HepG2 (cell line): Measurements from ENCODE around the gene SEMA4C.

Source experiments
- CTCF ChIP-seq: sonication (generic); formaldehyde crosslinking; IDR thresholded peaks from 2 replicates; pipeline ENCODE4 v1.5.0; 2020; ENCODE audit warnings: mild to moderate bottlenecking, missing genetic modification reagents, moderate library complexity
- IRF2 ChIP-seq: IDR thresholded peaks from 2 replicates; pipeline ENCODE4 v1.6.1; 2018; ENCODE audit warnings: missing genetic modification reagents, missing compliant biosample characterization
- MAFF ChIP-seq: IDR thresholded peaks from 2 replicates; pipeline ENCODE4 v1.6.1; 2011; ENCODE audit warnings: low read depth, low read length, improper control_type of control experiment
- PHF8 ChIP-seq: sonication (generic); formaldehyde crosslinking; IDR thresholded peaks from 2 replicates; pipeline ENCODE4 v1.5.0; 2020; ENCODE audit warnings: missing genetic modification reagents
- SAFB2 ChIP-seq: sonication (generic); formaldehyde crosslinking; IDR thresholded peaks from 2 replicates; pipeline ENCODE4 v1.5.1; 2020; ENCODE audit warnings: missing genetic modification reagents, low read depth, mild to moderate bottlenecking, borderline replicate concordance
- SNRNP70 ChIP-seq: fragments of 200-400 bp; formaldehyde crosslinking; IDR thresholded peaks from 2 replicates; pipeline ENCODE4 v1.6.1; 2017; ENCODE audit warnings: mild to moderate bottlenecking, low read depth, low read length, moderate library complexity

DNA sequence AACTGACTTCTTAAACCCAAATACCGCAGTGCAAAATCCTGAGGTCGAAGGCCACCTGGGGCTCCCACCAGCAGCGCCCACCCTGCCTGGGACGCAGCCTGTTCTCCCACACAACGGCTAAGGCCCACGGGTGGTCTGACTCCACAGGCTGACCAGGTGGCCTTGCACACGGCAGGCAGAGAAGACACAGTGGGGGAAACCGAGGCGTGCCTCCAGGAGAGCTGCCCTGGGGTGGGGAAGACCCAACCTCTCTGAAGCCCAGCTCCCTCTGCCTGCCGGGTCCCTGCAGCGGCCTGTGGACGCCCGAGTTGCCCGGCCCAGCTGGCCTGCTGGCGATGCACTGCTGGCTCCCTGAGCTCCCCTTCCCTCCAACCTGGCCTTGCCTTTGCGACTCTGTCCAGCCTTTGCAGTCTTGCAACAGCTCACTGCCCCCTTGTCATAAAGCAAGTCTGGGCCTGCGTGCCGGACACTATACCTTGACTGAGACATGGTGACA, 9.7 kb upstream of the SEMA4C start:
- no peak for TF ChIP-seq SAFB2
- no peak for TF ChIP-seq MAFF
- no peak for TF ChIP-seq CTCF (CRISPR knock-in tag)
- no peak for TF ChIP-seq PHF8
- TF ChIP-seq IRF2 (CRISPR knock-in tag): no peak
- no peak for TF ChIP-seq SNRNP70
